T-helper 1 cell treated with Interleukin-12 subunit alpha and Interleukin-12 subunit beta and Interleukin-4 antibody, amounts not matched to agents 30 μg/mL and 1 μg/mL, for 36 hours (primary cell): Measurements from ENCODE around the gene MESP2.

Experiments used
- H3K27ac Mint-ChIP-seq: one replicate; pipeline ENCODE4 v1.8.0; 2021; ENCODE audit warnings: mild to moderate bottlenecking, mixed read lengths
- H3K27me3 Mint-ChIP-seq: one replicate; pipeline ENCODE4 v1.8.0; 2021; ENCODE audit warnings: low read depth, mixed read lengths
- H3K36me3 Mint-ChIP-seq: one replicate; pipeline ENCODE4 v1.8.0; 2021; ENCODE audit warnings: low read depth, mixed read lengths
- H3K4me1 Mint-ChIP-seq: one replicate; pipeline ENCODE4 v1.8.0; 2021; ENCODE audit warnings: low read depth, mixed read lengths
- H3K4me3 Mint-ChIP-seq: one replicate; pipeline ENCODE4 v1.8.0; 2021; ENCODE audit warnings: mild to moderate bottlenecking, moderate library complexity, mixed read lengths
- H3K9me3 Mint-ChIP-seq: one replicate; pipeline ENCODE4 v1.8.0; 2021; ENCODE audit warnings: mixed read lengths

MESP2 gene

DNA sequence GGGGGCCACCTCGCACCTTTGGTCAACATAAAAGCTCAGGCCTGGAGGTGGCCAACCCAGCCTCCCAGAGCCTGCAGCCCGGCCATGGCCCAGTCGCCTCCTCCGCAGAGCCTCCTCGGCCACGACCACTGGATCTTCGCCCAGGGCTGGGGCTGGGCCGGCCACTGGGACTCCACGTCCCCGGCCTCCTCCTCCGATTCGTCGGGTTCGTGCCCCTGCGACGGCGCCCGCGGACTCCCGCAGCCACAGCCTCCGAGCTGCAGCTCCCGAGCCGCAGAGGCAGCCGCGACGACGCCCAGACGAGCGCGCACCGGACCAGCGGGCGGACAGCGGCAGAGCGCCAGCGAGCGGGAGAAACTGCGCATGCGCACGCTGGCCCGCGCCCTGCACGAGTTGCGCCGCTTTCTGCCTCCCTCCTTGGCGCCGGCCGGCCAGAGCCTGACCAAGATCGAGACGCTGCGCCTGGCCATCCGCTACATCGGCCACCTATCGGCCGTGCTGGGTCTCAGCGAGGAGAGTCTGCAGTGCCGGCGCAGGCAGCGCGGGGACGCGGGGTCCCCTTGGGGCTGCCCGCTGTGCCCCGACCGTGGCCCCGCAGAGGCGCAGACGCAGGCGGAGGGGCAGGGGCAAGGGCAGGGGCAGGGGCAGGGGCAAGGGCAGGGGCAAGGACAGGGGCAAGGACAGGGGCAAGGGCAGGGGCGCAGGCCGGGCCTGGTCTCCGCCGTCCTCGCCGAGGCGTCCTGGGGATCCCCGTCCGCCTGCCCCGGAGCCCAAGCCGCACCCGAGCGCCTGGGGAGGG, at the start of gene MESP2:
Gene MESP2 (plus strand): TSS at position 59 of the 799 bp plus-strand sequence. CDS start 26 bp downstream, at position 85.
- no peaks in the 10 kb centered on the region for H3K36me3 Mint-ChIP-seq
- peaks cover 12% of the 10 kb centered on the region for H3K4me1 Mint-ChIP-seq
- peak within 1 kb of the TSS; percentile 63 for H3K4me3 Mint-ChIP-seq
- no peak within 1 kb of the TSS for H3K27ac Mint-ChIP-seq
- H3K9me3 Mint-ChIP-seq: no peaks in the 10 kb centered on the region
- H3K27me3 Mint-ChIP-seq: peaks cover 14% of the 10 kb centered on the region

- Mint-ChIP-seq H3K36me3 (no peaks in the 10 kb centered on the region), H3K27me3 (peaks cover 7% of the 10 kb centered on the region), H3K27ac (no peak overlapping the region), H3K4me1 (no peaks in the 10 kb centered on the region), H3K9me3 (peaks cover 4% of the 10 kb centered on the region), H3K4me3 (no peak overlapping the region)
Observed at GRCh38 chr15:89728254-89728653, 47.9 kb upstream of the MESP2 start.

GRCh38 chr15:89731275-89731674, 44.9 kb upstream of the MESP2 start:
- Mint-ChIP-seq H3K4me1 (no peaks in the 10 kb centered on the region), H3K27me3 (peaks cover 23% of the 10 kb centered on the region), H3K36me3 (no peaks in the 10 kb centered on the region), H3K9me3 (no peaks in the 10 kb centered on the region), H3K4me3 (no peak overlapping the region), H3K27ac (no peak overlapping the region)

GRCh38 chr15:89732451-89733172, 43.5 kb upstream of the MESP2 start:
- Mint-ChIP-seq H3K27me3 (peaks cover 20% of the 10 kb centered on the region), H3K4me1 (no peaks in the 10 kb centered on the region), H3K36me3 (no peaks in the 10 kb centered on the region), H3K4me3 (no peak overlapping the region), H3K9me3 (no peaks in the 10 kb centered on the region), H3K27ac (no peak overlapping the region)

DNA sequence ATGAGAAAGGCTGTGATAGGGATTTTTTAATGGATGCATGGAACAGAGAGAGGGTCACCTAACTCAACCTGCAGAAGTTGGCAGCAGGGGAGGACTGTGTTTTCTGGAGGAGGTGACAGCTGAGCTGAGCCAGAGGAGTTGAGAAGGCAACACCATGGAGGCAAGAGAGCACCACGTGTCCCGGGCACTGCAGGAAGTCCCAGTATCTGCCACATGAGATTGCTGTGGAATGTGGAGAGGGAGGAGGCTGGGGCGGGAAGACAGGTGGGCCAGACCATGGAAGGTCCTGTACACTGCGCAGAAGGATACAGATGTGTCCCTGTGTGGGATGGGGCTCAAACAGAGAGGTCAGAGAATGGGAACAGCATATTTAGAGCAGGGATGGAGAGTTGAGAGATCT, 40.4 kb upstream of the MESP2 start:
- no peak overlapping the region for H3K4me3 Mint-ChIP-seq
- no peaks in the 10 kb centered on the region for H3K4me1 Mint-ChIP-seq
- H3K27me3 Mint-ChIP-seq: peaks cover 20% of the 10 kb centered on the region
- H3K36me3 Mint-ChIP-seq: no peaks in the 10 kb centered on the region
- H3K27ac Mint-ChIP-seq: no peak overlapping the region
- H3K9me3 Mint-ChIP-seq: no peaks in the 10 kb centered on the region

GRCh38 chr15:89740137-89740536, 36.0 kb upstream of the MESP2 start:
- Mint-ChIP-seq H3K4me3 (no peak overlapping the region), H3K36me3 (no peaks in the 10 kb centered on the region), H3K27me3 (peaks cover 9% of the 10 kb centered on the region), H3K27ac (no peak overlapping the region), H3K4me1 (no peaks in the 10 kb centered on the region), H3K9me3 (no peaks in the 10 kb centered on the region)

GRCh38 chr15:89743011-89743410, 33.1 kb upstream of the MESP2 start:
- H3K27ac Mint-ChIP-seq: no peak overlapping the region
- no peak overlapping the region for H3K4me3 Mint-ChIP-seq
- H3K4me1 Mint-ChIP-seq: no peaks in the 10 kb centered on the region
- H3K36me3 Mint-ChIP-seq: no peaks in the 10 kb centered on the region
- no peaks in the 10 kb centered on the region for H3K9me3 Mint-ChIP-seq
- no peaks in the 10 kb centered on the region for H3K27me3 Mint-ChIP-seq

GRCh38 chr15:89743594-89743993, 32.5 kb upstream of the MESP2 start:
- Mint-ChIP-seq H3K27ac (no peak overlapping the region), H3K9me3 (no peaks in the 10 kb centered on the region), H3K36me3 (no peaks in the 10 kb centered on the region), H3K27me3 (peaks cover 3% of the 10 kb centered on the region), H3K4me1 (no peaks in the 10 kb centered on the region), H3K4me3 (no peak overlapping the region)

DNA sequence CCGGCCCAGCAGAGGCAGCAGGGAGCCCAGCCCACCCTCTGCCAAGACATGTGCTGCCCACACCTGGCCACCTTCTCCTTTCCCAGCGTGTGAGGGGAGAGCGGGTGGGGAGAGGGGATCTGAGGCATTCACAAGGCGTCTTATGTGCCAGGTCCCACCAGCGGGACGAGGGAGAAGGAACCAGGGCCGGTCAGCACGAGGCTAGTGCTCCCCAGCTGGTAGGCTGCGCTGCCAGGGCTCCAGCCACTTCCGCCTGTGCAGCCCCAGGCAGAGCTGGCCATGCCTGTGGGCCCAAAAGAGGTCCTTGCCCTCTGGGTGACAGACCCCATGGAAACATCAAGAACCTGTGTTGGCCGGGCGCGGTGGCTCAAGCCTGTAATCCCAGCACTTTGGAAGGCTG, 31.0 kb upstream of the MESP2 start:
- Mint-ChIP-seq H3K4me3 (no peak overlapping the region), H3K9me3 (no peaks in the 10 kb centered on the region), H3K27me3 (peaks cover 18% of the 10 kb centered on the region), H3K27ac (no peak overlapping the region), H3K4me1 (no peaks in the 10 kb centered on the region), H3K36me3 (no peaks in the 10 kb centered on the region)

GRCh38 chr15:89745768-89746167, 30.4 kb upstream of the MESP2 start:
- no peaks in the 10 kb centered on the region for H3K4me1 Mint-ChIP-seq
- no peaks in the 10 kb centered on the region for H3K9me3 Mint-ChIP-seq
- no peak overlapping the region for H3K4me3 Mint-ChIP-seq
- no peak overlapping the region for H3K27ac Mint-ChIP-seq
- H3K27me3 Mint-ChIP-seq: peaks cover 18% of the 10 kb centered on the region
- no peaks in the 10 kb centered on the region for H3K36me3 Mint-ChIP-seq

GRCh38 chr15:89746386-89746780, 29.7 kb upstream of the MESP2 start:
- Mint-ChIP-seq H3K4me1 (no peaks in the 10 kb centered on the region), H3K36me3 (no peaks in the 10 kb centered on the region), H3K27ac (no peak overlapping the region), H3K27me3 (peaks cover 18% of the 10 kb centered on the region), H3K9me3 (no peaks in the 10 kb centered on the region), H3K4me3 (no peak overlapping the region)

- Mint-ChIP-seq H3K36me3 (no peaks in the 10 kb centered on the region), H3K27ac (no peak overlapping the region), H3K4me3 (no peak overlapping the region), H3K27me3 (peaks cover 24% of the 10 kb centered on the region), H3K4me1 (no peaks in the 10 kb centered on the region), H3K9me3 (no peaks in the 10 kb centered on the region)
Observed at GRCh38 chr15:89747708-89748682, 28.1 kb upstream of the MESP2 start.

DNA sequence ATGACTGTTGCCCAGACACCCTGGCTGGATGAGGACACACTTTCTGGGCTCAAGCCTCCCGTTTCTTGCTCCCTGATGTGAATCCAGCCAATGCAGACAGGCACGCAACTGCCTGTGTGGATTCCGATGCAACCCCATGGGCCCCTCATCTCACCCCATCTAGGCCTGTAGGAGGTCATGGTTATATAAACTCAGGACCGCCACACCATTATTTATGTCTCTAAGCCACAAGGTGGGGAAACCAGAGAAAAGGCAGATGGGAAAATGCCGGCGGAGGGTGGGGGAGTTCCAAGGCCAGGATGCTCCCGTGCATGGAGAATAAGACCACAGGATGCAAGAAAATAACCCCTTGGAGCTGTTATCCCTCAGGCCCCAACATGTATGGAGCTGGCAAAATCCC, 27.1 kb upstream of the MESP2 start:
- Mint-ChIP-seq H3K4me1 (no peaks in the 10 kb centered on the region), H3K27me3 (peaks cover 29% of the 10 kb centered on the region), H3K27ac (no peak overlapping the region), H3K9me3 (no peaks in the 10 kb centered on the region), H3K36me3 (no peaks in the 10 kb centered on the region), H3K4me3 (no peak overlapping the region)

DNA sequence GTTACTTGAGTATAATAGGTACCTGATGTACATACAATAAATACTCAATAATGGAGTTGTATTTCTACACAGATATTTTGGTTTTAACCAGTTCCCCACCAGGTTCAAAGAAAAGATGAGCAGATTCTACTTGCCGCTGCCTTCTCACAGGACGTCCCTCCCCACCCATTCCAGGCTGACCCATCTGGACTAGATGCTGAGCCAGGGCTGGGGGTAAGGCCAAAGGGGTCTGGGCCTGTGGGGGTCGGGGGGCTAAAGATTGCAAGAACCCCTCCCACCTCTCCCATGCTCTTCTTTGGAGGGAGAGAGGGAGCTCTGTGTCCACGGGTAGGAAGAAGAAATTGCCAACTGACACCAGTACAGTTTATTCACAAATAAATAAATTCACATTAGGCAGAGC, 26.6 kb upstream of the MESP2 start:
- H3K9me3 Mint-ChIP-seq: no peaks in the 10 kb centered on the region
- H3K4me3 Mint-ChIP-seq: peak overlapping the region; percentile 77
- no peaks in the 10 kb centered on the region for H3K36me3 Mint-ChIP-seq
- peaks cover 31% of the 10 kb centered on the region for H3K27me3 Mint-ChIP-seq
- no peaks in the 10 kb centered on the region for H3K4me1 Mint-ChIP-seq
- H3K27ac Mint-ChIP-seq: peak overlapping the region; percentile 59
